Prostate gland (tissue), 2 donors: Measurements from ENCODE around the gene STK10.

ENCODE experiments used
- CTCF ChIP-seq, 4 experiments: fragments of 200-600 bp in 2 of 4; fragments of 450-650 bp in 2 of 4; sonication (generic) in 2 of 4; IDR thresholded peaks; 1 replicate in 3 of 4; 2 replicates in 1 of 4; pipeline ENCODE4 v1.5.1; 2016 to 2019; ENCODE audit warnings: antibody characterized with exemption in 4 of 4, mild to moderate bottlenecking in 2 of 4, moderate library complexity in 2 of 4
- POLR2A ChIP-seq: fragments of 450-650 bp; IDR thresholded peaks from one replicate; pipeline ENCODE4 v1.6.1; 2016; ENCODE audit warnings: antibody characterized with exemption, mild to moderate bottlenecking
- POLR2AphosphoS5 ChIP-seq: sonication (generic); formaldehyde crosslinking; IDR thresholded peaks from one replicate; pipeline ENCODE4 v1.6.1; 2017; ENCODE audit warnings: antibody characterized with exemption

GRCh38 chr5:172051643-172052339, 136.2 kb downstream of the STK10 start:
- no peak for TF ChIP-seq CTCF (IDR thresholded peaks at IDR 0.05)
- TF ChIP-seq POLR2A = no peak
- TF ChIP-seq POLR2AphosphoS5 = no peak
